Islet precursor cell (in vitro differentiated cells): Measurements from ENCODE around the gene LSM7.
A peak's percentile ranks its signal among the peaks of the same experiment; 100 is the strongest.

Source experiments
- DNase-seq: peaks from one replicate; pipeline ENCODE4 v3.0.0-alpha.2; 2018

Gene LSM7

GRCh38 chr19:2336528-2337328, 8.3 kb upstream of the LSM7 start:
- no peak for DNase-seq

- no peak for DNase-seq
Measured at GRCh38 chr19:2335848-2336247, 7.5 kb upstream of the LSM7 start.

DNA sequence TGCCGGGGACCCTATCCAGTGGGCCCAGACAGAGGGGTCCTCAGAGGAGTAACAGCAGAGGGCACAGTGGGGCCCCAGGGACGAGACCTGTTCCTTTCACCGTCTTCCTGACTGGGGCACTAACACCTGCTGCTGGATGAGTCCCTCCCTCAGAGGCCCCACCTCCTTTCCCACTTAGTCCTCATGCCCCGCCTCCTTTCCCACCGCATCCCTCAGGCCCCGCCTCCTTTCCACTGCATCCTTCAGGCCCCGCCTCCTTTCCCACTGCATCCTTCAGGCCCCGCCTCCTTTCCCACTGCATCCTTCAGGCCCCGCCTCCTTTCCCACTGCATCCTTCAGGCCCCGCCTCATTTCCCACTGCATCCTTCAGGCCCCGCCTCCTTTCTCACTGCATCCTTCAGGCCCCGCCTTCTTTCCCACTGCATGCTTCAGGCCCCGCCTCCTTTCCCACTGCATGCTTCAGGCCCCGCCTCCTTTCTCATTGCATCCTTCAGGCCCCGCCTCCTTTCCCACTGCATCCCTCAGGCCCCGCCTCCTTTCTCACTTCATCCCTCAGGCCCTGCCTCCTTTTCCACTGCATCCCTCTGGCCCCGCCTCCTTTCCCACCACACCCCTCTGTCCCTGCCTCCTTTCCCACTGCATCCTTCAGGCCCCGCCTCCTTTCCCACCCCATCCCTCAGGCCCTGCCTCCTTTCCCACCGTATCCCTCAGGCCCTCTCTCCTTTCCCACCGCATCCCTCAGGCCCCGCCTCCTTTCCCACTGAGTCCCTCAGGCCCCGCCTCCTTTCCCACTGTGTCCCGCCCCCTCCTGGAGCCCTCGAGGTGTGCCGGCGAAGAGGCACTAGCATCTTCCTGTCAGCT, 6.8 kb upstream of the LSM7 start:
- no peak for DNase-seq

DNA sequence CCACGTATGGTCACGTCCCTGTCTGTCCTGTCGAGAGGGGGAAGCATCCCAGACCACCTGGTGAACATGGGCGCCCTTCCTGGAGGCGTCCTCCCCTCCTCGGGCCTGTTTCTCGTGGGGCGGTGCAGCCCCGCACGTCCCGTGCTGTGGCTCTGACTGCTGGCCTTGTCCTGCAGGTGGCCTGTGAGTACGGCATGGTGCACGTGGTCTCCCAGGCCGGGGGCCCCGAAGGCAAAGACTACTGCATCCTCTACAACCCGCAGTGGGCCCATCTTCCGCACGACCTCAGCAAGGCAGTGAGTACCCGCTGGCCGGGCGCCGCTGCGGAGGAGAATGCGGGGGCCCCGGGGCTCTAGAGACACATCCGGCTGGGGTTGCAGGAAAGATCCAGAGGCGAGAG, 6.0 kb upstream of the LSM7 start:
- no peak for DNase-seq

- DNase-seq: no peak
Measured at GRCh38 chr19:2333807-2334211, 5.4 kb upstream of the LSM7 start.

GRCh38 chr19:2333027-2333806, 4.8 kb upstream of the LSM7 start:
- DNase-seq: no peak

DNA sequence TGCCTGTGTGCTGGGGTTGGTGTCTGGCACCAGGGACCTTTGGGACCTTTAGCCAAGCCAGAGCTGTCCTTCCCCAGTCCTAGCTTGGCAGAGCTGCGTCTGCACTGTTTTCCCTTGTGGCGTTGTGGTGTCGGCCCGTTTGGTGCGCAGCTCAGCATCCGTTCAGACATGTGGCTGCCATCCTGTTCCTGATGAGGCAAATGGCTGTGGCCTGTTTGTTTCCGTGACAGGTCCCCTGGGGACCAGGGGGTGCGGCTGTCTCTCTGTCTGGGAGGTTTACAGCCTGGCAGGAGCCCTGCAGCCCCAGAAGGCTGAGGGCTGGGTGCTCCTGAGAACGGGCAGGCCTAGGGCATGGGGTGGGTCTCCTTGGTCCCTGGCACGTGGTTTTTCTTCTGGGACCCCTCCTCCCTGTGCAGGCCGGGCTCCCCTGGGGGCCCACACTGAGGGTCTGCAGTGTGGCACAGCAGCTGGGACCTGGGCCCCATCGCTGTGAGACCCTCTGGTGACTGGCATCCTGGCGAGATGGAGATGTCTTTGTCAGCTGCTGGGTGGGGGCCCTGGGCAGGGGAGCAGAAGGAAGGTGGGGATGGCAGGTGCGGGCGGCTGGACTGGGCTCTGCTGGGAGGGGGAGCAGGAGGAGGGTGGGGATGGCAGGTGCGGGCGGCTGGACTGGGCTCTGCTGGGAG, 4.1 kb upstream of the LSM7 start:
- no peak for DNase-seq

- DNase-seq: no peak
Measured at GRCh38 chr19:2331601-2332246, 3.3 kb upstream of the LSM7 start.

DNA sequence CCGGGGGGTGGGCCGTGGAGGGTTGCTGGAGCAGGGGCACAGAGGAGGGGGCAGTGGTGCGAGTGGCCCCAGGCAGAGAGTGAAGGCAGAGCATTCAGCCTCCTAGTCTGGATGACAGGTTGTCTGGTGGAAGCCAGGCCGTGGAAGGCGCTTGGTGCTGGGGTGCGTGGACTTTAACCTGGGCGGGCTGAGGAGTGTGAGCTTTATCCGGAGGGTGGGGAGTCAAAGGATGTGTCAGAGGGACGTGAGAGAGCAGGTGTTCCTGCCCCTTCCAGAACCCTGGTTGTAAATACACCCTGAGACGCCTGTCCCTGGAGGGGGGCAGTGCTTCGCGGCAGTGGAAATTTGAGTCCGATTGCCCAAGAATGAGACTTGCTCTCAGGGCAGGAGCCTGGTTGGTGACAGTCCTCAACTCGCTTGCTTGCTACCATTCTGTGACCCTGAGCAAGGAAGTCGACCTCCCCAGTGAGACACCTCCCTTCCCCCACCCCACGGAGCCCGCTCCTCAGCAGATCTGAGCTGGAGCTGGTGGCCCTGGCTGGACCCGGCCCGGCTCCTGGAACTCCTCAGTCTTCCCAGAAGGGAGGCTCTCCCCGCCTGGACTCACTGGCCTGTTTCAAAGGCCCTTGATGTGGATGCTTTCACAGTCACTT, 2.4 kb upstream of the LSM7 start:
- no peak for DNase-seq

GRCh38 chr19:2330255-2330631, 1.9 kb upstream of the LSM7 start:
- no peak for DNase-seq

GRCh38 chr19:2329501-2329916, 1.1 kb upstream of the LSM7 start:
- DNase-seq: no peak

DNA sequence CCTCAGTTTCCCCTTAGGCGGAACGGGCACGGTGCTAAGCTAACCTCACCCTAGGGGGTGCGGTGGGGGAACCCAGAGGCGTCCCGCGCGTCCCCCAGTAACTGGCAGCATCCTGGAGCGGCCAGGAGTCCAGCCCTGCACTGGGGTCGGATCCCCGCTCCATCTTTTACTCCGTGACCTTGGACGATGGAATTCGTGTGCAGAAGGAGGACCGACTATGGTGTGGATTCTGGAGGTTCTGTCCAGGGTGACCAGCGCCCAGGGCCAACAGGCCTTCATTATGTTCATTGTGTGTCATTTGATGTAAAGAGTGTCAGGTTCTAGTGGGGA, 728 bp upstream of the LSM7 start:
- no peak for DNase-seq

DNA sequence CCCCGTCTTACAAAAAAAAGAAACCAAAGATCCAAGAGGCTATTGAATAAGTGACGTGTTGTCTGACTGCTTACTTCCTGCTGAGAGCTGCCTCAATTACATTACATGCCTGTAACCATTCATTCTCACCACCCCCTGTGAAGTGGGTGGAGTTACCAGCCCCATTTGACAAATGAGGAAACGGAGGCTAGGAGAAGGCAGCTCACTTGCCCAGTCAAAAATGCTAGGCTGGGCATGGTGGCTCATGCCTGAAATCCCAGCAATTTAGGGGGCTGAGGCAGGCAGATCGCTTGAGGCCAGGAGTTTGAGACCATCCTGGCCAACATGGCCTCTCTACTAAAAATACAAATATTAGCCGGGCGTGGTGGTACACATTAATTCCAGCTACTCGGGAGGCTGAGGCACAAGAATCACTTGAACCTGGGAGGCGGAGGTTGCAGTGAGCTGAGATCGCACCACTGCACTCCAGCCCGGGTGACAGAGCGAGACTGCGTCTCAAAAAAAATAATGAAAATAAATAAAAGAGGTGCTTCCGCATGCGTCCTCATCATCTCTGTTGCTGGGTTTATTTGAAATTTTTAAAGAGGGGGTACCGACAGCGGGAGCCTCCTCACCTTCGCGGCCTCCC, 499 bp downstream of the LSM7 start:
- DNase-seq: peak; percentile 83

DNA sequence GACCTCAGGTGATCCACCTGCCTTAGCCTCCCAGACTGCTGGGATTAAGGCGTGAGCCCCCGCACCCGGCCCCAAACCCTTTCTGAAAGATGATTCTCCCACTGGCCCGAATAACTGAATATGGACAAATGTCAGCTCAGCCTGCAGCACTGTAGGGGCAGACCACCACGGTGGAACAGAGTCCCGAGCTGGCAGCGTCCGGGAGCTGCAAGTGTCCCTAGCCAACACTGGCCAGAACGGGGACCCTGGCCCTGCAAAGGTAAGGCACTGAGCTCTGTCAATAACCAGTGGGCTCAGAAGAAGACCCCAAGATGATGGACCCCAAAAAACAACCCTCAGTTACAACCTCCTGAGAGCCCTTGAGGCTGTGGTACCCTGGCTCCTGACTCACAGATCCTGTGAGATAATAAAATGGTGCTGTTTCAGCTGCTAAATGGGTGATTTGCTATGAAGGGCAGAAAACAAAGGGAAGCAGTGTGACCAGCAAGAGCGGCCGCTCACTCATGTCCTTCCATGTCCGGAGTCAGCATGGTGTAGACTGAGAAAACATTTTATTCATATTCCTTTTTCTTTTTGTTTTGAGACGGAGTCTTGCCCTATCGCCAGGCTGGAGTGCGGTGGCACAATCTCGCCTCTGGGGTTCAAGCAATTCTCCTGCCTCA, 1.6 kb downstream of the LSM7 start:
- DNase-seq: no peak

- no peak for DNase-seq
Measured at GRCh38 chr19:2325281-2326046, 2.9 kb downstream of the LSM7 start.

- DNase-seq: no peak
Measured at GRCh38 chr19:2324220-2324948, 4.0 kb downstream of the LSM7 start.

GRCh38 chr19:2323707-2324106, 4.7 kb downstream of the LSM7 start:
- DNase-seq: no peak

DNA sequence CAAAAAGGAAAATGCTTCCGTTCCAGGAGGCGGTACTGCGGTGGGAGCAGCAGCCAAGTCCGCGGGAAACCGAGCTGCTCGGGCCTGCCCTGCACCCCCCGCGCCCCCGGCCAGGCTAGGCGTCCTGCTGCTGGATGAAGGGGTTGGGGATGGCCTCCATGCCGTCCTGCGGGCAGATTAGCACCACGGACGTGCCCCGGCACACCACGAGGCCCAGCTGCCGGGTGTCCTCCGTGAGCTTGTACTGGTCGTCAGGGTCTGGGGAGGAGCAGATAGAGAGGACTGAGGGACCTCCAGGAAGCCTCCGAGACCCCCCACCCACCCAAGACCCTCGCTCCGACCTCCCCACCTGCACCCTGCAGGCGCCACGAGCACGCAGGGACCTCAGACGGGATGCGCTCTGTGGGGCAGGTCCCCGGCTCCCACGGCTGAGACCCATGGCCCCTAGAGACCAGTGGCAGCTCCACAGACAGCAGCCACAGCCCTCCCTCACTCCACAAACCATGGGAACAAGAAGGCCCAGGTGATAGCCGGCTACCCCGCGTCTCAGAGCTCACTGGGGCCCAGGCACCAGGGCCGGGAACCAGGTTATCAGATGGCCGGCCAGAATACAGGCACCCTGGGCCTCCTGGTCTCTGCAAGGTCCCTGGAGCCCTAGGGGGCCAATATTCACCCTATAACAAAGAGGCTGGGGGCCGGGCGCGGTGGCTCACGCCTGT, 6.7 kb downstream of the LSM7 start:
- no peak for DNase-seq

DNA sequence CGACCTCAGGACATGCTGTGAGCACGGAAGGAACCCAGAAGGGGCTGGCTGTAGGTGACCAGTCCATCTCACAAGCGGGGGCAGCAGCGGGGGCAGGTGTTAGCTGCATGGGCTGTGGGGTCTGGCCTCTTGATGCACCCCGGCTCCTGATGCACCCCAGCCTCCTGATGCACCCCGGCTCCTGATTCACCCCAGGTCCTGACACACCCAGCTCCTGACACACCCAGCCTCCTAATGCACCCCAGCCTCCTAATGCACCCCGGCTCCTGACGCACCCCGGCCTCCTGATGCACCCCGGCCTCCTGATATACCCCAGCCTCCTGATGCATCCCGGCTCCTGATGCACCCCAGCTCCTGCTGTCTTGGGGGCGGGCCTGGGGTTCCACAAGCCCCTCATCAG, 7.4 kb downstream of the LSM7 start:
- DNase-seq: no peak
